ENCODE measurements around the gene HACD2.

The HACD2 gene

DNA sequence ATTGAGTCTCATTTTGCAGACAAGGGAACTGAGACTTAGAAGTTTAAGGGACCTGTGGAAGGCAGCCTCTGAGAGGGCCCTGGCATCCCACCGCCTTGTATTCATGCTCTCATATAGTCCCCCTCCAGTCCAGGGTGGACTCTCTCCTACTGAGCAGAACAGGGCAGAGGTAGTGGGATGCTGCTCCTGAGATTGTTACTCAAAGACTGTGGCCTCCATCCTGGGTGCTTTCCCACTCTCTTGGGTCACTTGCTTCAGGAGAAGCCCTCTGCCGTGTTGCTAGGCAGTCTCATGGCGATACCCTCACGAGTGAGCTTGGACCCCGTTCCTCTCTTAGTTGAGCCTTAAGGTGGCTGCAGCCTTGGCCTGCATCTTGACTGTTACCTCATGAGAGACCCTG, 113.7 kb downstream of the HACD2 start:
- Histone ChIP-seq H4K20me1 (ENCODE audit: insufficient read depth, low read length, poor library complexity, severe bottlenecking) (no peaks in the 10 kb centered on the region), H3K27me3 (ENCODE audit: insufficient read depth, low read length, poor library complexity, severe bottlenecking) (no peaks in the 10 kb centered on the region), H3K36me3 (ENCODE audit: insufficient read depth, low read length) (no peaks in the 10 kb centered on the region), H3K9ac (ENCODE audit: low read depth, low read length, poor library complexity, severe bottlenecking) (no peak overlapping the region), H3K4me1 (ENCODE audit: insufficient read depth, low read length, poor library complexity, severe bottlenecking) (no peaks in the 10 kb centered on the region), H3K79me2 (ENCODE audit: insufficient read depth, low read length) (no peaks in the 10 kb centered on the region), H2AFZ (ENCODE audit: low read length) (no peak overlapping the region), H3K9me3 (ENCODE audit: insufficient read depth, low read depth, low read length) (no peaks in the 10 kb centered on the region), H3K4me3 (ENCODE audit: low read length, poor library complexity, severe bottlenecking) (no peak overlapping the region), H3F3A (ENCODE audit: low read depth) (no peaks in the 10 kb centered on the region), H3K9me2 (replicated peaks; ENCODE audit: low read depth, low read length) (no peaks in the 10 kb centered on the region), H3K4me2 (ENCODE audit: low read depth, low read length, poor library complexity, severe bottlenecking) (no peak overlapping the region)
- TF ChIP-seq EZH2phosphoT487 (IDR thresholded peaks at IDR 0.05; ENCODE audit: borderline replicate concordance): no peak
- TF ChIP-seq, protein P1, sequence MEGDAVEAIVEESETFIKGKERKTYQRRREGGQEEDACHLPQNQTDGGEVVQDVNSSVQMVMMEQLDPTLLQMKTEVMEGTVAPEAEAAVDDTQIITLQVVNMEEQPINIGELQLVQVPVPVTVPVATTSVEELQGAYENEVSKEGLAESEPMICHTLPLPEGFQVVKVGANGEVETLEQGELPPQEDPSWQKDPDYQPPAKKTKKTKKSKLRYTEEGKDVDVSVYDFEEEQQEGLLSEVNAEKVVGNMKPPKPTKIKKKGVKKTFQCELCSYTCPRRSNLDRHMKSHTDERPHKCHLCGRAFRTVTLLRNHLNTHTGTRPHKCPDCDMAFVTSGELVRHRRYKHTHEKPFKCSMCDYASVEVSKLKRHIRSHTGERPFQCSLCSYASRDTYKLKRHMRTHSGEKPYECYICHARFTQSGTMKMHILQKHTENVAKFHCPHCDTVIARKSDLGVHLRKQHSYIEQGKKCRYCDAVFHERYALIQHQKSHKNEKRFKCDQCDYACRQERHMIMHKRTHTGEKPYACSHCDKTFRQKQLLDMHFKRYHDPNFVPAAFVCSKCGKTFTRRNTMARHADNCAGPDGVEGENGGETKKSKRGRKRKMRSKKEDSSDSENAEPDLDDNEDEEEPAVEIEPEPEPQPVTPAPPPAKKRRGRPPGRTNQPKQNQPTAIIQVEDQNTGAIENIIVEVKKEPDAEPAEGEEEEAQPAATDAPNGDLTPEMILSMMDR (conservative IDR thresholded peaks at IDR 0.05; ENCODE audit: low read length): no peak

DNA sequence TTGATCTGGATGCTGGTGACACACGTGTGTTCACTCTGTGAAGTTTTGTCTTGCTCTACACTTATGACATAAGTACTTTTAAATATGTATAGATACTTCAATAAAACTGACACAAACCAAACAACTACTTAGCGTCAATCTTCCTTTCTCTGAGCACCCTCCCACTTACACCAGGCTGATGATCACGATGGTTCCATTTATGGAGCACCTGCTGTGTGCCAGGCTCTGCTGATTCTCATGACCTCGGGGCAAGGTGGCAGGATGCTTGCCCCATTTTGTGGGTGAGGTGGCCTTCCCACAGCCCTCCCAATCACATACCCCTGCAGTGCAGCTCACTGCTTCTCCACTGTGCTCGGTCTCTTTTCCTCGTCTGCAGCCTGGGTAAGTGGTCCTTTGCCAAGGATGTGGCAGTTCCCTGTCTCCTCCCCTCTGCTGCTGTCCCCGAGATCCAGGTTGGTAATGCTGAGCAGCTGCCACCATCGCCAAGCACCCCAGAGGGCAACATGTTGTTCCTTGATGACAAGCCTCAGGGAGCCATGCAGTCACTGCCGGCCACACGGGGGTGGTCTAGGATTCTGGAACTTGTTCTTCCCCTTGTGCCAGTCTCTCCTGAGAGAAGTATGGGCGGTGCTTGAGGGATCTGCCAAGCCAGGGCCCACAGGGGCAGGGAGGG, 115.4 kb downstream of the HACD2 start:
- H3F3A ChIP-seq (ENCODE audit: low read depth): no peaks in the 10 kb centered on the region
- H3K79me2 ChIP-seq (ENCODE audit: insufficient read depth, low read length): no peaks in the 10 kb centered on the region
- H3K36me3 ChIP-seq (ENCODE audit: insufficient read depth, low read length): no peaks in the 10 kb centered on the region
- TF ChIP-seq, protein P1 (conservative IDR thresholded peaks at IDR 0.05; ENCODE audit: low read length): no peak
- no peak for TF ChIP-seq EZH2phosphoT487 (IDR thresholded peaks at IDR 0.05; ENCODE audit: borderline replicate concordance)
- no peak overlapping the region for H3K4me3 ChIP-seq (ENCODE audit: low read length, poor library complexity, severe bottlenecking)
- H3K9ac ChIP-seq (ENCODE audit: low read depth, low read length, poor library complexity, severe bottlenecking): no peak overlapping the region
- H2AFZ ChIP-seq (ENCODE audit: low read length): no peak overlapping the region
- H3K4me1 ChIP-seq (ENCODE audit: insufficient read depth, low read length, poor library complexity, severe bottlenecking): no peaks in the 10 kb centered on the region
- H3K4me2 ChIP-seq (ENCODE audit: low read depth, low read length, poor library complexity, severe bottlenecking): no peak overlapping the region
- no peaks in the 10 kb centered on the region for H3K9me2 ChIP-seq (replicated peaks; ENCODE audit: low read depth, low read length)
- no peaks in the 10 kb centered on the region for H3K27me3 ChIP-seq (ENCODE audit: insufficient read depth, low read length, poor library complexity, severe bottlenecking)
- no peaks in the 10 kb centered on the region for H4K20me1 ChIP-seq (ENCODE audit: insufficient read depth, low read length, poor library complexity, severe bottlenecking)
- H3K9me3 ChIP-seq (ENCODE audit: insufficient read depth, low read depth, low read length): no peaks in the 10 kb centered on the region

DNA sequence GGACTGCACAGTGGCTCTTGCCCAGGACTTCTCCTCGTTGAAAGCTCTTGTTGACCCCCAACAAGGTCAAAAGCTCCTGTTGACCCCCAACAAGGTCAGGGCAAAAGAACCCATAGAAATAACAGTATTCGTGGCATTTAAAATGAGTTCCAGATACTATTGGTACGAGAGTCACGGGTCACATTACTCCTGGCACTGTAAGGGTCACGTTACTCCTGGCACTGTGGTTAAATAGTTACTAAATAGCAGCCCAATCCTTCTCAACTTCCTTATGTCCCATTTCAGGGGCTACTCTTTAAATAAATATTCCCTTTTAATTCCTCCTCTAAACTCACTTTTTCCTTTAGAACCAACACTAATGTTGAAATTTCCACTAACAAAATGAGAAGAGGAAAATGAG, 117.8 kb downstream of the HACD2 start:
- H3K9me3 ChIP-seq (ENCODE audit: insufficient read depth, low read depth, low read length): no peaks in the 10 kb centered on the region
- no peak overlapping the region for H3K4me3 ChIP-seq (ENCODE audit: low read length, poor library complexity, severe bottlenecking)
- H3K27me3 ChIP-seq (ENCODE audit: insufficient read depth, low read length, poor library complexity, severe bottlenecking): no peaks in the 10 kb centered on the region
- H3K9ac ChIP-seq (ENCODE audit: low read depth, low read length, poor library complexity, severe bottlenecking): no peak overlapping the region
- H3F3A ChIP-seq (ENCODE audit: low read depth): no peaks in the 10 kb centered on the region
- H3K4me2 ChIP-seq (ENCODE audit: low read depth, low read length, poor library complexity, severe bottlenecking): no peak overlapping the region
- H3K4me1 ChIP-seq (ENCODE audit: insufficient read depth, low read length, poor library complexity, severe bottlenecking): no peaks in the 10 kb centered on the region
- H3K9me2 ChIP-seq (replicated peaks; ENCODE audit: low read depth, low read length): no peaks in the 10 kb centered on the region
- H3K79me2 ChIP-seq (ENCODE audit: insufficient read depth, low read length): no peaks in the 10 kb centered on the region
- H3K36me3 ChIP-seq (ENCODE audit: insufficient read depth, low read length): no peaks in the 10 kb centered on the region
- no peak overlapping the region for H2AFZ ChIP-seq (ENCODE audit: low read length)
- no peaks in the 10 kb centered on the region for H4K20me1 ChIP-seq (ENCODE audit: insufficient read depth, low read length, poor library complexity, severe bottlenecking)
- TF ChIP-seq EZH2phosphoT487 (IDR thresholded peaks at IDR 0.05; ENCODE audit: borderline replicate concordance): no peak
- TF ChIP-seq, protein P1 (conservative IDR thresholded peaks at IDR 0.05; ENCODE audit: low read length): no peak
